CD8-positive, alpha-beta memory T cell (primary cell): ENCODE measurements around the gene NOXRED1. TPM values are rescaled to one million over a fixed set of nuclear protein-coding genes. Genes with fewer than 3 reads are reported as not detected.
A peak's percentile ranks its signal among the peaks of the same experiment; 100 is the strongest.

Experiments
- CTCF ChIA-PET: fragments of 350-600 bp; sonication (Branson Sonifier 250); formaldehyde crosslinking; loops from one replicate; lab custom pipeline; 2021; ENCODE audit warnings: antibody characterized with exemption; lab: Charles Lee
- POLR2A ChIA-PET: fragments of 350-600 bp; sonication (Branson Sonifier 250); formaldehyde crosslinking; loops from one replicate; lab custom pipeline; 2021; ENCODE audit warnings: antibody characterized with exemption; lab: Charles Lee
- DNase-seq, 5 donors: peaks; one replicate each; pipeline versions ENCODE4 v3.0.0 to v3.0.0-alpha.2; 2020 to 2022; ENCODE audit warnings: mixed read lengths in 1 of 5
- H3K27ac ChIP-seq: one replicate; pipeline ENCODE4 v1.7.0; 2013; ENCODE audit warnings: low read depth, mild to moderate bottlenecking, low read length, moderate library complexity
- H3K27me3 ChIP-seq: 2 replicates; pipeline ENCODE4 v1.7.0; 2013; ENCODE audit warnings: low read length, mild to moderate bottlenecking; ENCODE audit not compliant: insufficient read depth, poor library complexity, severe bottlenecking
- H3K36me3 ChIP-seq: 2 replicates; pipeline ENCODE4 v1.7.0; 2013; ENCODE audit warnings: mild to moderate bottlenecking, low read length, moderate library complexity; ENCODE audit not compliant: insufficient read depth
- H3K4me1 ChIP-seq: 2 replicates; pipeline ENCODE4 v1.7.0; 2013; ENCODE audit warnings: mild to moderate bottlenecking, low read length, moderate library complexity; ENCODE audit not compliant: insufficient read depth
- H3K4me3 ChIP-seq: 2 replicates; pipeline ENCODE4 v1.7.0; 2013; ENCODE audit warnings: mild to moderate bottlenecking, low read length
- H3K9me3 ChIP-seq: 2 replicates; pipeline ENCODE4 v1.7.0; 2013; ENCODE audit warnings: mild to moderate bottlenecking, low read length
- H3K27ac Mint-ChIP-seq, 8 donors: one replicate each; pipeline ENCODE4 v1.8.0; 2020 to 2021; ENCODE audit warnings: mixed read lengths in 8 of 8, mild to moderate bottlenecking in 6 of 8, inconsistent platforms in 3 of 8, moderate library complexity in 3 of 8
- H3K27me3 Mint-ChIP-seq, 2 donors: one replicate each; pipeline ENCODE4 v1.8.0; 2020 to 2021; ENCODE audit warnings: mixed read lengths in 2 of 2, mild to moderate bottlenecking in 1 of 2, moderate library complexity in 1 of 2
- H3K36me3 Mint-ChIP-seq, 3 donors: one replicate each; pipeline ENCODE4 v1.8.0; 2020 to 2021; ENCODE audit warnings: mixed read lengths in 3 of 3, inconsistent platforms in 1 of 3, mild to moderate bottlenecking in 1 of 3
- H3K4me1 Mint-ChIP-seq, 3 donors: one replicate each; pipeline ENCODE4 v1.8.0; 2020 to 2021; ENCODE audit warnings: mixed read lengths in 3 of 3, inconsistent platforms in 1 of 3, mild to moderate bottlenecking in 1 of 3
- H3K4me3 Mint-ChIP-seq, 7 donors: one replicate each; pipeline ENCODE4 v1.8.0; 2020 to 2021; ENCODE audit warnings: mixed read lengths in 7 of 7, mild to moderate bottlenecking in 6 of 7, moderate library complexity in 4 of 7, inconsistent platforms in 2 of 7
- H3K9me3 Mint-ChIP-seq, 5 donors: one replicate each; pipeline ENCODE4 v1.8.0; 2020 to 2022; ENCODE audit warnings: mixed read lengths in 5 of 5, mild to moderate bottlenecking in 3 of 5, moderate library complexity in 2 of 5, inconsistent platforms in 1 of 5
- polyA plus RNA-seq: library from polyadenylated mRNA; unstranded; fragments of 300-500 nt; fragmentation: Illumina TruSeq; gene quantifications from one replicate; pipeline ENCODE4 v1.2.3, GENCODE V29; 2021
- total RNA-seq, 2 experiments: library from RNA; stranded (reverse); gene quantifications; one replicate each; pipeline ENCODE4 v1.2.3, GENCODE V29; 2021

NOXRED1 gene
- total and polyA plus RNA-seq, 3 experiments from 2014 or later: 0.40 to 0.42 TPM; not detected in 1

GRCh38 chr14:77457522-77458248 is 34.4 kb upstream of the NOXRED1 start, which contains the start of the genes AHSA1 and VIPAS39:
Gene AHSA1 (plus strand): TSS chr14:77458093. CDS start chr14:77458190, 97 bp downstream.
Gene VIPAS39 (minus strand): TSS chr14:77457601. CDS start chr14:77454102, 3,499 bp downstream.
- H3K27ac Mint-ChIP-seq: peak within 1 kb of the TSS; percentile 91 to 100 (median 100)

DNA sequence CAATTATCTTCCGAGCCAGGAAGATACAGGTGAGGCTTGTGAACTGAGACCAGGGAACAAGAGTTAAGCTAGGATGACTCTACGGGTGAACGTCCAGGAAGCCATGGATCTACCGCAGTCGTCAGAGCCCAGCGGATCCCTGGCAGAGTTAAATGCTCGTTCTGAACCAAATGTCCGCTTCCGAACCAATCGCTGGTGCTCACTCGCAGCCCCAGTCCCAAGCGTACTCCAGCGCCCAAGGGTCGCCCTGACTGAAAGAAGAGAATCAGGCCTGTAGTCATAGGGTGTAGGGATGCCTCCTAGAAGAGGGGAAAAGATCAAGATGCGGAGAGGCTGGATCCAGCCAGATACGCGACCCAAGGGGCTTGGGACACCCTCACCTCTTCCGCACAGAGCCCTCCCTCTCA is 33.8 kb upstream of the NOXRED1 start:
- peak in 1 of 5 donors; percentile 4 for DNase-seq
- Mint-ChIP-seq H3K36me3 (peaks cover 0 to 53% (median 20%) of the 10 kb centered on the region in 3 donors), H3K4me3 (peak overlapping the region; percentile 98 to 100 (median 100)), H3K9me3 (no peaks in the 10 kb centered on the region), H3K27me3 (no peaks in the 10 kb centered on the region), H3K27ac (peak overlapping the region; percentile 91 to 100 (median 100)), H3K4me1 (peaks cover 31 to 67% (median 43%) of the 10 kb centered on the region in 3 donors)
- H3K9me3 ChIP-seq: no peaks in the 10 kb centered on the region
- H3K4me3 ChIP-seq: peak overlapping the region; percentile 100
- ChIA-PET POLR2A (interaction anchor here (0.6 to 1.0 kb wide), 3 partner anchors 11 to 343 kb away, joined by 3 to 5 read pairs (median 3); partner anchors contain the start of genes ADCK1 and GSTZ1), CTCF (no interaction called here)
- H3K27me3 ChIP-seq: no peaks in the 10 kb centered on the region
- H3K4me1 ChIP-seq: peaks cover 26% of the 10 kb centered on the region
- peak overlapping the region; percentile 90 for H3K27ac ChIP-seq
- H3K36me3 ChIP-seq: peaks cover 27% of the 10 kb centered on the region

More at GRCh38 chr14:77457522-77458248, 34.4 kb upstream of the NOXRED1 start, which contains the start of the genes AHSA1 and VIPAS39:
- Histone ChIP-seq H3K27me3 (no peaks in the 10 kb centered on the region), H3K4me3 (peak within 1 kb of the TSS; percentile 100), H3K36me3 (peaks cover 33% of the 10 kb centered on the region), H3K27ac (peak within 1 kb of the TSS; percentile 90), H3K4me1 (peaks cover 26% of the 10 kb centered on the region), H3K9me3 (no peaks in the 10 kb centered on the region)
- Mint-ChIP-seq H3K36me3 (peaks cover 0 to 56% (median 22%) of the 10 kb centered on the region in 3 donors), H3K4me1 (peaks cover 31 to 66% (median 42%) of the 10 kb centered on the region in 3 donors), H3K27me3 (no peaks in the 10 kb centered on the region), H3K4me3 (peak within 1 kb of the TSS; percentile 98 to 100 (median 100)), H3K9me3 (no peaks in the 10 kb centered on the region)
- POLR2A ChIA-PET: interaction anchor here (0.6 to 1.0 kb wide), 3 partner anchors 12 to 342 kb away, joined by 3 to 5 read pairs (median 3); partner anchors contain the start of genes ADCK1 and GSTZ1
- peak; percentile 88 to 96 (median 96) for DNase-seq
- CTCF ChIA-PET: no interaction called here

- Histone ChIP-seq H3K4me3 (no peak overlapping the region), H3K27ac (no peak overlapping the region), H3K36me3 (peaks cover 26% of the 10 kb centered on the region), H3K4me1 (peaks cover 26% of the 10 kb centered on the region), H3K9me3 (no peaks in the 10 kb centered on the region), H3K27me3 (no peaks in the 10 kb centered on the region)
- H3K27me3 Mint-ChIP-seq: no peaks in the 10 kb centered on the region
- peaks cover 0 to 53% (median 20%) of the 10 kb centered on the region in 3 donors for H3K36me3 Mint-ChIP-seq
- POLR2A ChIA-PET: no interaction called here
- DNase-seq: no peak
- H3K9me3 Mint-ChIP-seq: no peaks in the 10 kb centered on the region
- peak overlapping the region in 6 of 8 donors; percentile 91 to 100 (median 100) for H3K27ac Mint-ChIP-seq
- H3K4me3 Mint-ChIP-seq: peak overlapping the region; percentile 98 to 100 (median 100)
- CTCF ChIA-PET: no interaction called here
- peaks cover 31 to 63% (median 43%) of the 10 kb centered on the region in 3 donors for H3K4me1 Mint-ChIP-seq
Observed at GRCh38 chr14:77455966-77456640, 32.8 kb upstream of the NOXRED1 start.

DNA sequence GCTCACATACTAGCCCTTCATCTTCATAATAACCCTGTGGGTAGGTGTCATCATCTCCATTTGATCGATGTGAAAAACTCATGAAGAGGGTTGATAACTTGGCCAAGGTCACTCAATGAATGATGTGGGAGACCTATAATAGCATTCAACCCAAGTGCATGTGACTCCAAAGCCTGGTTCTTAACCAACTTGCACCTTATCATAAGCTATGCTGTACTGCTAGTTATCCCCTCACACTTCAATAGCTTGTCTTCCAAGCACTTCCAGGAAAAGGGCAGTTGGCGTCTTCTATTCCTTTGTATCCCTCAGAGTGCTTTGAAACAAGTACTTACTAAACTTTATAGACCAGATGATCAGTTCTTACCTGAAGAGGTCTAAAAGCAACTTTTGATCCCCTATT is 18.9 kb upstream of the NOXRED1 start:
- Mint-ChIP-seq H3K27ac (no peak overlapping the region), H3K27me3 (no peaks in the 10 kb centered on the region), H3K9me3 (no peaks in the 10 kb centered on the region), H3K36me3 (peaks cover 4 to 79% (median 19%) of the 10 kb centered on the region in 3 donors), H3K4me1 (no peaks in the 10 kb centered on the region), H3K4me3 (no peak overlapping the region)
- Histone ChIP-seq H3K4me1 (no peaks in the 10 kb centered on the region), H3K27me3 (no peaks in the 10 kb centered on the region), H3K4me3 (no peak overlapping the region), H3K36me3 (peaks cover 25% of the 10 kb centered on the region), H3K9me3 (no peaks in the 10 kb centered on the region), H3K27ac (no peak overlapping the region)
- ChIA-PET CTCF (no interaction called here), POLR2A (no interaction called here)
- DNase-seq: no peak

GRCh38 chr14:77439861-77440260 is 16.5 kb upstream of the NOXRED1 start:
- no peak overlapping the region for H3K27ac ChIP-seq
- peaks cover 33% of the 10 kb centered on the region for H3K36me3 ChIP-seq
- POLR2A ChIA-PET: no interaction called here
- no peak for DNase-seq
- no peaks in the 10 kb centered on the region for H3K27me3 ChIP-seq
- H3K9me3 Mint-ChIP-seq: no peaks in the 10 kb centered on the region
- no peak overlapping the region for H3K4me3 Mint-ChIP-seq
- H3K4me1 ChIP-seq: no peaks in the 10 kb centered on the region
- no peaks in the 10 kb centered on the region for H3K9me3 ChIP-seq
- peak overlapping the region in 1 of 8 donors; percentile 17 for H3K27ac Mint-ChIP-seq
- no peaks in the 10 kb centered on the region for H3K4me1 Mint-ChIP-seq
- no peak overlapping the region for H3K4me3 ChIP-seq
- H3K27me3 Mint-ChIP-seq: no peaks in the 10 kb centered on the region
- CTCF ChIA-PET: interaction anchor here (0.6 kb wide), 1 partner anchor 1433 kb away, joined by 3 read pairs; no protein-coding TSS in a partner anchor
- H3K36me3 Mint-ChIP-seq: peaks cover 11 to 86% (median 31%) of the 10 kb centered on the region in 3 donors

- no peaks in the 10 kb centered on the region for H3K4me1 Mint-ChIP-seq
- Histone ChIP-seq H3K9me3 (no peaks in the 10 kb centered on the region), H3K27me3 (no peaks in the 10 kb centered on the region), H3K27ac (no peak overlapping the region), H3K36me3 (peaks cover 42% of the 10 kb centered on the region), H3K4me1 (no peaks in the 10 kb centered on the region), H3K4me3 (no peak overlapping the region)
- no peak overlapping the region for H3K4me3 Mint-ChIP-seq
- H3K27me3 Mint-ChIP-seq: no peaks in the 10 kb centered on the region
- POLR2A ChIA-PET: no interaction called here
- DNase-seq: no peak
- H3K9me3 Mint-ChIP-seq: no peaks in the 10 kb centered on the region
- CTCF ChIA-PET: no interaction called here
- no peak overlapping the region for H3K27ac Mint-ChIP-seq
- peaks cover 11 to 88% (median 33%) of the 10 kb centered on the region in 3 donors for H3K36me3 Mint-ChIP-seq
Observed at GRCh38 chr14:77438596-77438995, 15.3 kb upstream of the NOXRED1 start.

- Mint-ChIP-seq H3K4me3 (no peak overlapping the region), H3K9me3 (no peaks in the 10 kb centered on the region), H3K4me1 (no peaks in the 10 kb centered on the region), H3K27ac (no peak overlapping the region), H3K36me3 (peaks cover 10 to 82% (median 25%) of the 10 kb centered on the region in 3 donors), H3K27me3 (no peaks in the 10 kb centered on the region)
- no peak for DNase-seq
- ChIA-PET POLR2A (no interaction called here), CTCF (no interaction called here)
- Histone ChIP-seq H3K4me1 (no peaks in the 10 kb centered on the region), H3K27ac (no peak overlapping the region), H3K36me3 (peaks cover 25% of the 10 kb centered on the region), H3K27me3 (no peaks in the 10 kb centered on the region), H3K9me3 (no peaks in the 10 kb centered on the region), H3K4me3 (no peak overlapping the region)
Observed at GRCh38 chr14:77436042-77436441, 12.7 kb upstream of the NOXRED1 start.
